ENCODE measurements around the gene ANKRD23.
A peak's percentile ranks its signal among the peaks of the same experiment; 100 is the strongest.
"Not testable (repeated sequence)": the region's sequence is repeated elsewhere in the genome, so short reads cannot be mapped to it uniquely, and the experiment has no call there.

Gene ANKRD23

DNA sequence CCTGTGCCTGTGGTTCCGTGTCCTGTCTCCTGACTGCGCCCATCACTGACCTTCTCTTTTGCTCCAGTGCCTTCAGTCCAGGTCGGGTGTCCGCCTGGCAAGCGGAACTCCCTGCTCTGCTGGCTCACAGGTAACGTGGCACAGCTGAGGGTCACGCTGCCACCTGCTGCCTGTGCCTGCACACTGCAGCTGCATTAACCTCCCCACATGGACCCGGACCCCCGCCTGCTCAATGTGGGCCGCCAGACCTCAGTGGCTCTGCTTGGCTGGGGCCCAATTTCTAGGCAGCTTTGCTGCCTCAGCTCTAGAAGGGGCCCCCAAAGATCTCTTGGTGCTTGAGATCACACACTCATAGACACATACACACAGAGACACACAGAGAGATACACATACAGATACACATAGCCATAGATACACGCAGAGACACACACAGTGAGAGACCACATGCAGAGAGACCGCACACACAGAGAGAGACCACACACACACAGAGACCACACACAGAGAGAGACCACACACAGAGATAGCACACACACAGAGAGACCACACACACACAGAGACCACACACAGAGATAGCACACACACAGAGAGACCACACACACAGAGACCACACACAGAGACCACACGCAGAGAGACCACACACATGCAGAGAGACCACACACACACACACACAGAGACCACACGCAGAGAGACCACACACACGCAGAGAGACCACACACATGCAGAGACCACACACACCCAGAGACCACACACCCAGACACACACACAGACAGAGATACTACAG, 42.6 kb downstream of the ANKRD23 start:
- Histone ChIP-seq H3K4me3 (replicated peaks; ENCODE audit: low read depth, low read length) (no peak overlapping the region), H3K27me3 (replicated peaks; ENCODE audit: control insufficient read depth, insufficient read depth, low read length) (no peaks in the 10 kb centered on the region), H3K36me3 (ENCODE audit: control insufficient read depth, insufficient read depth, low read length) (no peaks in the 10 kb centered on the region; the same call in 1 of the 2 replicates)
- peak; percentile 73 for DNase-seq (ENCODE audit: extremely low read depth, insufficient read length)
- TF ChIP-seq, protein P1, sequence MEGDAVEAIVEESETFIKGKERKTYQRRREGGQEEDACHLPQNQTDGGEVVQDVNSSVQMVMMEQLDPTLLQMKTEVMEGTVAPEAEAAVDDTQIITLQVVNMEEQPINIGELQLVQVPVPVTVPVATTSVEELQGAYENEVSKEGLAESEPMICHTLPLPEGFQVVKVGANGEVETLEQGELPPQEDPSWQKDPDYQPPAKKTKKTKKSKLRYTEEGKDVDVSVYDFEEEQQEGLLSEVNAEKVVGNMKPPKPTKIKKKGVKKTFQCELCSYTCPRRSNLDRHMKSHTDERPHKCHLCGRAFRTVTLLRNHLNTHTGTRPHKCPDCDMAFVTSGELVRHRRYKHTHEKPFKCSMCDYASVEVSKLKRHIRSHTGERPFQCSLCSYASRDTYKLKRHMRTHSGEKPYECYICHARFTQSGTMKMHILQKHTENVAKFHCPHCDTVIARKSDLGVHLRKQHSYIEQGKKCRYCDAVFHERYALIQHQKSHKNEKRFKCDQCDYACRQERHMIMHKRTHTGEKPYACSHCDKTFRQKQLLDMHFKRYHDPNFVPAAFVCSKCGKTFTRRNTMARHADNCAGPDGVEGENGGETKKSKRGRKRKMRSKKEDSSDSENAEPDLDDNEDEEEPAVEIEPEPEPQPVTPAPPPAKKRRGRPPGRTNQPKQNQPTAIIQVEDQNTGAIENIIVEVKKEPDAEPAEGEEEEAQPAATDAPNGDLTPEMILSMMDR (IDR thresholded peaks at IDR 0.05; ENCODE audit: insufficient read depth, low read length, poor library complexity, severe bottlenecking): peak; percentile 92

DNA sequence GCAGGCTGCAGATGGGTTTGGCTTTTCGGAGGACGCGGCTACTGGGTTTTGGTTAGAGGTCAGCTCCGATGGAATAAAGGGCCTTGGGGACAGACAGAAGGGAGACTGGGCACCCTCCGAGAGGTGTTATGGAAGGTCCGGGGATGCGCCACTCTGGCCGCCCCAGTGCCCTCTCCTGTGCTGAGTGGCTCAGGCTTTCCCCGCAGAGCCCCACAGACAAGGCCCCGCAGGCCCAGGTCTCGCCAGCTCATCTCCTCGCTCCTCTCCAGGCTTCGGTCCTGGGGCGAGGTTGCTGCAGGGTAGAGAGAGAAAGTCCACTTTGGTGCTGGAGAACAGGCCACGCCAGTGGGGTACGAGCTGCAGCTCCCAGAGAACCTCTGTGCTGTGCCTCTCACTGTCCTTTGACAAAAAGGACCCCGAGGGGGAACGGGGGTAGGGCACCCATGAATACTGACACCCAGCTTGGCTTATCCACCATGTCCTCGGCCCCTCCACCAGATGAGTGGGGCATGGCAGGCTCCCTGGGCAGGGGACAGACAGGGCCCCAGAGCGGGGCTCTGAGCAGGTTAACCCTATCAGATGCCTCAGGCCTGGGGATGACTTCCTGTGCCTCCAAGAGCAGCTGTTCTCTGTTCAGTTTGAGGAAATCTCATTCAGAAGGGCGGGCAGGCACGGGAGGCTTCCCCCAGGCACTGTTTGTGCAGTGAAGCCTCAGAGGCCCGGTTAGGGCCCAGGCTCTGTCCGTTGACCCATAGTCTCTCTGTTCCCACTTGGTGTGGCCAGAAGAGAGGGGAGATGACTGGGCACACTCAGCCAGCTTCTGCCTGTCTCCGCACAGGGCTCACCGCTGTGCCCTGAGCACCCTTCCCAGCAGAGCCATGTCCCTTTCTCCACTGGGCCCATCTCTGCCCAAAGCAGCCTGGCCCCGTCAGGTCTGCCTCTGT, 43.5 kb downstream of the ANKRD23 start:
- DNase-seq (ENCODE audit: extremely low read depth, insufficient read length): no peak
- TF ChIP-seq, protein P1 (IDR thresholded peaks at IDR 0.05; ENCODE audit: insufficient read depth, low read length, poor library complexity, severe bottlenecking): no peak
- H3K27me3 ChIP-seq (replicated peaks; ENCODE audit: control insufficient read depth, insufficient read depth, low read length): no peaks in the 10 kb centered on the region
- H3K36me3 ChIP-seq (ENCODE audit: control insufficient read depth, insufficient read depth, low read length): no peaks in the 10 kb centered on the region; the same call in 1 of the 2 replicates
- no peak overlapping the region for H3K4me3 ChIP-seq (replicated peaks; ENCODE audit: low read depth, low read length)

DNA sequence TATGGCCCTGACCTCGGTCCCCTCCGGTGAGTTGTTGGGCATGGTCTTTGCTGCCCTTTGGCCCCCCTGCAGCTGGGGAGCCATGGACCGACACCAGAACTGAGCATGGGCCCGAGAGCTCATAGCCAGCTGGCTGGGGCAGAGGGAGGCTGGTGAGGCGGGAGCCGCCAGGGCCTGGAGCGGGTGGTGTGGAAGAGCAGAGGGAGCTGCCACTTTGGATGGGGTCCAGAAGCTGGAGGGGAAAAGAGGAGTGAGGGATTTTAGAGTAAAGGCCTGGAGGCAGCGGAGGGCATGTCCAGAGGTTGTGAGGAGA, 44.2 kb downstream of the ANKRD23 start:
- no peak for DNase-seq (ENCODE audit: extremely low read depth, insufficient read length)
- Histone ChIP-seq H3K36me3 (ENCODE audit: control insufficient read depth, insufficient read depth, low read length) (no peaks in the 10 kb centered on the region; the same call in 1 of the 2 replicates), H3K27me3 (replicated peaks; ENCODE audit: control insufficient read depth, insufficient read depth, low read length) (no peaks in the 10 kb centered on the region), H3K4me3 (replicated peaks; ENCODE audit: low read depth, low read length) (no peak overlapping the region)
- TF ChIP-seq, protein P1 (IDR thresholded peaks at IDR 0.05; ENCODE audit: insufficient read depth, low read length, poor library complexity, severe bottlenecking): no peak

GRCh38 chr2:96798733-96799622, 44.8 kb downstream of the ANKRD23 start:
- no peak for DNase-seq (ENCODE audit: extremely low read depth, insufficient read length)
- no peaks in the 10 kb centered on the region; the same call in 1 of the 2 replicates for H3K36me3 ChIP-seq (ENCODE audit: control insufficient read depth, insufficient read depth, low read length)
- no peak overlapping the region for H3K4me3 ChIP-seq (replicated peaks; ENCODE audit: low read depth, low read length)
- TF ChIP-seq, protein P1 (IDR thresholded peaks at IDR 0.05; ENCODE audit: insufficient read depth, low read length, poor library complexity, severe bottlenecking): no peak
- no peaks in the 10 kb centered on the region for H3K27me3 ChIP-seq (replicated peaks; ENCODE audit: control insufficient read depth, insufficient read depth, low read length)

DNA sequence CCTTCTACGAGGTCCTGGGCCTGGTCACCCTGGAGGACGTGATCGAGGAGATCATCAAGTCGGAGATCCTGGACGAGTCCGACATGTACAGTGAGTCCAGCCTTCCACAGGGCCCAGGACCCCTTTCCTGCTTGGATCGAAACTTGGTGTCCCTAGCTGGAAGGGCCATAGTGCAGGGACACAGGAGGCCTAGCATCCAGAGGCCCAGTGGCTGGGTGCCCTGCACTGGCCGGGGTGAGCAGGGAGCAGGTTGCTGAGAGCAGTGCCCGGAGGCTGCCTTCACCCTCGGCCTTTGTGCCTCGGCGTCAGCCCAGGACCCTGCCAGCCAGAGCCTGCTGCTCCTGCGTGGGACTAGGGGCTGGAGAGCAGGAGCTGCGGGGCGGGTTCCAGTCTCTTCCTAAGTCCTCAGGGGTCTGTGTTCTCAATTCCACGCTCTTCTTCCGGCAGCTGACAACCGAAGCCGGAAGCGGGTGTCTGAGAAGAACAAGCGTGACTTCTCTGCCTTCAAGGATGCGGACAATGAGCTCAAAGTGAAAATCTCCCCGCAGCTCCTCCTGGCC, 46.7 kb downstream of the ANKRD23 start:
- H3K36me3 ChIP-seq (ENCODE audit: control insufficient read depth, insufficient read depth, low read length): no peaks in the 10 kb centered on the region; the same call in 1 of the 2 replicates
- no peaks in the 10 kb centered on the region for H3K27me3 ChIP-seq (replicated peaks; ENCODE audit: control insufficient read depth, insufficient read depth, low read length)
- DNase-seq (ENCODE audit: extremely low read depth, insufficient read length): no peak

GRCh38 chr2:96796497-96796896, 47.3 kb downstream of the ANKRD23 start:
- not testable (repeated sequence) for H3K36me3 ChIP-seq (ENCODE audit: control insufficient read depth, insufficient read depth, low read length); H3K4me3 ChIP-seq (replicated peaks; ENCODE audit: low read depth, low read length); DNase-seq (ENCODE audit: extremely low read depth, insufficient read length)

More for the DNA sequence above, 46.7 kb downstream of the ANKRD23 start:
- TF ChIP-seq, protein P1 (IDR thresholded peaks at IDR 0.05; ENCODE audit: insufficient read depth, low read length, poor library complexity, severe bottlenecking): no peak
- H3K4me3 ChIP-seq (replicated peaks; ENCODE audit: low read depth, low read length): no peak overlapping the region

More at GRCh38 chr2:96796497-96796896, 47.3 kb downstream of the ANKRD23 start:
- H3K27me3 ChIP-seq (replicated peaks; ENCODE audit: control insufficient read depth, insufficient read depth, low read length): not testable (repeated sequence)
